Left forelimb (tissue), 1 donor: Measurements from ENCODE around the gene C17orf113.
"Not testable (repeated sequence)": the region's sequence is repeated elsewhere in the genome, so short reads cannot be mapped to it uniquely, and the experiment has no call there.

Source experiments
- DNase-seq: peaks from one replicate; pipeline ENCODE4 v3.0.0-alpha.2; 2018; ENCODE audit warnings: low spot score

C17orf113 gene

GRCh38 chr17:42041619-42042018 is 8.8 kb downstream of the C17orf113 start:
- DNase-seq: no peak

DNA sequence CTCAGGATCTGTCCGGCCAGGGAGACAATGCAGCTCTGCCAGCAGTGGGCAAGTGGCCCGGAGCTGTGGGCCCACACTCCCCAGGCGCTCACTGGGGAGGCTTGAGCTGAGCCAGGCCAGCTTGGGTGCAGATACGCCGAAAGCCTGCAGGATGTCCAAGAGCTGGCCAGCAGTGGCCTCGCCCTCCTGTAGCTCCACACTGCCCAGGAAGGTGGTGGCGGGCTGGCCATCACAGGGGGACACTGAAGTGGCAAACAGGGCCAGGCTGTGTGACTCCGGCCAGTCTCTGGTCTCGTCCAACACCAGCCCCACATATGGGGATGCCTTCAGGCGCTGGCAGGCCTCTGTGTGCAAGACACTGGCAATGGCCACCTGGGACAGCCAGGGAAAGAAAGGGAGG is 9.6 kb downstream of the C17orf113 start:
- DNase-seq: no peak

- no peak for DNase-seq
These were observed 10.3 kb downstream of the C17orf113 start for GRCh38 chr17:42039794-42040763.

GRCh38 chr17:42038221-42038973 is 12.0 kb downstream of the C17orf113 start:
- no peak for DNase-seq

DNA sequence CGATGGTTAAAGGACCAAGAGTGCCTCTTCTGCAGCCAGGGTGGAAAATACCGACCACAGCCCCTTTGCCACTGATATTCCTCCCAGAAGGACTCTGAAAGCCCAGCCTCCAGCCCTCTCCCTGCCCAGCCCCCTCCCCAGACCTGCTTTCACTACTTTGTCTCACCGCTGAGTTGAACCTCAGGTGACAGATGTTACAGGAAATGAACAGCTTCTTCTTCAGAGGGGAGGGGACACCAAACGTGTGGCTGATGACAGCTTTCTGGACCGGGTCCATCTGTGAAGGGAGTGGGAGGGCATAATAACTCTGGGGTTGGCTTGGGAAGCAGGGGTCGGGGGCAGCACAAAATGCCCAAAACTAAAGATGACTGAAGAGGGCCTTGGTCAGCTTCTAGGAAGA is 16.3 kb downstream of the C17orf113 start:
- DNase-seq: no peak

DNA sequence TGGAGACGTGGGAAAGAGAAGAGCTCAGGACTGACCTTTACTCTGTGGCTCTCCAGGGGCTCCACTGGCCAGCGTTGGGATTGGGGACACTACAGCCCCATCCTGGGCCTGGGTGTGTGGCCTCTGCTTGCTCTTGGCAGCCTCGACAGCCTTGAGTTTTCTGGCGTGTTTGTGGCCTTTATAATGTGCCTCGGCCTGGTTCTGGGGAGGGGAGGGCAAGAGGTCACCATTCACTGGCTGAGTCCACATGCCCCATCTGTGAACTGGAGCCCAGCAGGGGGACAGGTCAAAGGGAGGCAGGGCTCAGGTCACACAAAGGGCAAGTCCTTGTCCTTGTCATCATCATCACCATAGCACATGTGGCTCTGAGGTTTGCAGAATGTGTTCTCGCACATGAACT is 18.8 kb downstream of the C17orf113 start:
- DNase-seq: no peak

DNA sequence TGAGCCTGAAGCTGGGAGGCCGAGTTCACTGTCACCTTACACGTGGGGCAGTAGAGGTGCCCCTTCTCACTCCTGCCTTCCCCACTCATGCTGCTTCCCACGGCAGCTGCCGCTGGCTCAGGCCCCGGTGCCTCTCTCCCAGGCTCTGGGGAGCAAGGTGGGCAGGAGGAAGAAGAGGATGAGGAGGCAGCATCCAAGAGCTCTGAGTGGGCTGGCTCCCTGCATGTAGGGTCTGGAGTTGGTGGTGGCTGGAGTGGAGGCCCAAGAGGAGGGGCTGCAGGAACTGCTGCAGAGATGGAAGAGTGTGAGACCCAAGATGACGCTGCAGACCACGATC is 21.6 kb downstream of the C17orf113 start:
- DNase-seq: no peak

DNA sequence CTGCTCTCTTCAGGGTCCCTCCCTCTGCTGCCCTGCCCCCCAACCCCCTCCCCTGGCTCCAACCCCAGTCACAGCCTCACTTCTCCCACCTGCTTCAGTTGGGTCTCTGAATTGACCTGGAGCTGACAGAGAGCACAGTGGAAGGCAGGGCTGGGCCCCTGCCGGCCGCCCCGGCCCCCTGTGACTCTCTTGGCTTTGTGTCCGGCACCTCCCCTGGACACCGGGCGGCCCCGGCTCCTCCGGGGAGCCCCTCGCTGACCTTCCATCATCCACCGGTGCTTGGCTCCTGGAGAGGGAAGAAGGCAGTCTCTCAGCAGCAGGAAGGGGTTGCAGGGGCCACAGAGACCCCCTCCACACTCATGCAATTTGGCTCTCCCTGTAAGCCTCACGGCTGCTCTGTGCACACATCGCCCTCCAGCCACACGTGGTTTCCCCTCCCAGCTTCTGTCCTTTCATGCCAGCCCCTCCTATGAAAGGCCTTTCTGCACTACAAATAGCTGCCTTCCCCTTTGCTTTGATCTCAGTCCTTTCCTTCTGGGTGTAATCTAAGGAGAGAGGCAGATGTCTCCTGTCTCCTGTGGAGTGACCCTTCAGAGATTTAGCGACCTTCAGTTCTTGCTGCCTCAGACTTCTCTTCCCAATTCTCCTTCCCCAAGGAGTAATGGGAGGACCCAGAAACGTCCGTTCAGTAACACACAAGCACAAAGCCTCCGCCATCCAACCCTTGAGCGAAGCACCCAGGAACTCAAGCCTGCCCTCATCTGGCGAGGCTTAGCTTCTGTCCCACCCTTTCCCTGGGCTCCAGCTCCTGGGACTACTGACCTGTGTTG is 22.2 kb downstream of the C17orf113 start:
- no peak for DNase-seq

DNA sequence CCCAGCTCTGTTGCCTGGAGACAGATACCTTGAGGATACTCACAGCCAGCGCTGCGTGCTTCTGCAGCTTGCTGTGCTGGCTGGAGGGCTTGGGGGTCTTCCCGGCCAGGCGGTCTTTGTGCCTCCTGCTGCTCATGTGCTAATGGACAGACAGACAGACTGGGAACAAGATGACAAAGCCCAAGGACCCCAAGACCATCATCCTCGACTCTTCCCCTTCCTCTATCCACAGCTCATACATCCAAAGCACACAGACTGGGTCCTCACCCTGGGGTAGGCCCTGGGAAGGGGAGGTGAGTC is 22.9 kb downstream of the C17orf113 start:
- no peak for DNase-seq

DNA sequence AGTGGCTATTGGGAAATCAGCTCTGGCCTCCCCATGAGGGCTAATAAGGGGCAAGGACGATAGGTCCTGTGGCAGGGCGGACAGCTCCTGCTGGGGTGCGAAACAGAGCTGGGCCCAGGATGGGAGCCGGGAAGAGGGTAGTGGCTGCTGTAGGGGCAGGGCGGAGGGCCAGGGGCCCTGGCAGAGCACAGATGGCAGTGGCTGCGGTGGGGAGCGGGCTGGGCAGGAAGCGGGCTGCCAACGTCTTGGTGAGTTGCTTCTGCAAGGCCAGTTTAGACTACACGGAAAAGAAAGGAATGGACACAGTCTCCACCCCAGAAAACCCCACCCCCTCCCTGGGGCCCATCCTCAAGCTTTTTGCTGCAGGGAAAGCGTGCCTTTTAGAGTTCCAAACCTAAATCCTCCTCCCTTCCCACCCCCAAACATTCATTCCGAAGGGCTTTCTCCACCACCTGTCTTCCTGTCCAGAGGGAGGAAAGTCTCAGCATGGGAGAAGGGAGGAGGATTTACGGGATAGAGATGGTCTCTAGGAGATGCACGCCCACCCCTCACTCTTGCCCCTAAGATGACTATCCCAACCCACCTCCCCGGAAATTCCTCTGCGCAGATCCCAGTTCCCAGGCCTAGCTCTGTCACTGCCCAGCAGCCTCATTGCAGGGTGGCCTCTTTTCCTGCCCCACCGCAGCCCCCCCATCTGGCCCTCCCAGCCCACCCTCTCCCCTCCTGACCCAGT is 23.4 kb downstream of the C17orf113 start:
- DNase-seq: no peak

DNA sequence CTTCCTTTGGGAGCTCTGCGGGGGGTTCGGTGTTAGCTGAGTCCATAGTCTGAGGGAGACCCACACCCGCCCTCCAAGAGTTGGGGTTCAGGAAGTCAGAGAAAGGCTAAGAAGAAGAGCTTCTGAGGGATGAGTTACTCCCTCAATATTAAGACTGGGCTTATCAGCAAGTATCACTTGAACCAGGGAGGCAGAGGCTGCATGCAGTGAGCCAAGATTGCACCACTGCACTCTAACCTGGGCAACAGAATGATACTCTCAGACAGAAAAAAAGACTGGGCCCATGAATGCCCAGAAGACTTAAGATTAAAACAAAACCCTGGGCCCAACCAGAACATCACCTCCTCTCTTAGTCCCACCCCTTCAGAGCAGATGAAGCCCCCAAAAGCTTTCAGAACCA is 24.5 kb downstream of the C17orf113 start:
- no peak for DNase-seq

DNA sequence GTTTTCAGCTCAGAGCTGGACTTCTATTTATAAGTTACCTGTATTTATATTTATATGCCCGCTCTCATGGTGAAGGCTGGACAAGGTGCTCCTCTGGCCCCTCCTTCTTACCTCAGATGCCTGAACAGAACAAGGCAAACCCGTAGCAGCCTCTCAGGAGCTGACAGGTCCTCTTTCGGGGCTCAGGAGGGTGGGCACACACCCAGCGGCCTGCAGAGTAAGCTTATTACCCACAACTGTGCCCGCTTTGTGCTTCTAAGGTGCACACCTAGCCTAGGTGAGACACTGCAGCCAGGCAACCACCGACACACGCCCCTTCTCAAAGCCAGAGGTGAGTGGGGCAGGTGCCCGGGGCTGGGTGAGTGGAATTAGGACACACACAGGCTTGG is 25.2 kb downstream of the C17orf113 start:
- no peak for DNase-seq

DNA sequence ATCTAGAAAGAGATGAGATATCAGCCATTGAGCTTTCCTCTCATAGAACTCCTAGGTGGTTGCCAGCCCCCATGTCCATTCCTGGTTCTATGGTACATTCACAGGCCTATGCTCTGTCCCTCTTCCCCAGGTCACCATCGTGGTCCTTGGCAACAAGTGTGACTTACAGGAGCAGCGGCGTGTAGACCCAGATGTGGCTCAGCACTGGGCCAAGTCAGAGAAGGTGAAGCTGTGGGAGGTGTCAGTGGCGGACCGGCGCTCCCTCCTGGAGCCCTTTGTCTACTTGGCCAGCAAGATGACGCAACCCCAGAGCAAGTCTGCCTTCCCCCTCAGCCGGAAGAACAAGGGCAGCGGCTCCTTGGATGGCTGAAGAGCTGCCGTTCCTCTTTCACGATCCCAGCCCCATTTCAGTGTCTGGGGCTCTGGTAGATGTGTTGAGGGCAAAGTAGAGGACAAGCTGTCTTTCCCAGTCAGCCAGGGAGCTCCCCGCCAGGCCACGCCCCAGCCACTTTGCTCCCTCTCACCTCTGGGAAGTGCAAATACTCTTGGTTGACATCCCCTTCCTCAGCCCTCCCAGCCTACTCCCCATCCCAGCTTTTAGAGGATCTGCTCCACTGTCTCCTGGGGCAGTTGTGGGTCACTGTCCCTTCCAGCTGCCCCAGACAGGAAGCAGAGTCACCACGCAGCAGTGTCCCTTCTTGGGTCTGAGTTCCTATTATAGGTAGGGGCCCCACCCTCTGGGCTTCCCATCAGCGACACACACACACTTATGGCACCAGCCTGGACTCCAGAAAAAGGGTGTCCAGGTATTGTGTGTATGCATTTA is 26.7 kb downstream of the C17orf113 start:
- DNase-seq: no peak

- DNase-seq: not testable (repeated sequence)
These were observed 29.6 kb downstream of the C17orf113 start for GRCh38 chr17:42020845-42021244.

DNA sequence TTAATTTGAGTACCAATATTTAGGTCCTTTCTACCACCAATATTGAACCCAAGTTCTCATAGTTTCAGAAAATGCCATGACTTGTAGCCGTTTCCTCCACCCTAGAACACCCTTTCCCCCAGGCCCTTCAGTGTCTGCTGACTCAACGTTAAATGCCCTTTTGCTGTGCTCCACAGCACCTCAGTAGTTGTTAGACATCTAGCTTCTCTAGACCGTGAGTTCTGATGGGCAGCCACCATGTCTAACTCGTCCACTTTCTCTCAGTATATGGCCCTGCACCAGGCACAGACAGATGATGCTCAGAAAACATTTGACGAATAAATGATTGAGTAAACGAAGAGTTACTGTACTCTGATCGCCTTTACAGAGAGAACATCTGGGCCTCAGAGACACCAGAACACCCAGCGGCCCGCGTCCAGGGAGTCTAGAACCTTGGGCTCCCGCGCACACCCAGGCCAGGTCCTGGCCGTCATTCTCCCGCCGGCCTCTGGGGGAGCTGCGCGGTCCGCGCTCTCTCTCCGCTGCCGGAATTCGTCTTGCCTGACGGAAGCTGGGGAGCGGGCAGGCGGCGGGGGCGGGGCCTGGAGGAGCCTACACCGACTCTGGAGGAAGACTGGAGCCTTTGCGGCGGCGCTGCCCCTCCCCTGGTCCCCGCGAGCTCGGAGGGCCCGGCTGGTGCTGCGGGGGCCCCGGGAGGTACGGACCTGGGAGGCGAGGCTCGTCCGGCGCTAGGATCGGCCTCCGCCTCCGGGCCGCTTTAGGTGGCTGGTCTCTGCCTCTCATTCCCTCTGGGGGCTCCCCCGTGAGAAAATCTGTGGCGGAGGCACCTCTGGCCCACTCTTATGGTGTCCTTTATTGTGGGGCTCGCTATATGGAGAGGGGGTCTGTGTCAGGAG is 30.6 kb downstream of the C17orf113 start, which contains the start of gene NKIRAS2:
NKIRAS2 (plus strand) TSS at position 582 of the 896 bp plus-strand sequence. CDS start 1,488 bp downstream, outside the sequence.
- DNase-seq: peak; percentile 95

DNA sequence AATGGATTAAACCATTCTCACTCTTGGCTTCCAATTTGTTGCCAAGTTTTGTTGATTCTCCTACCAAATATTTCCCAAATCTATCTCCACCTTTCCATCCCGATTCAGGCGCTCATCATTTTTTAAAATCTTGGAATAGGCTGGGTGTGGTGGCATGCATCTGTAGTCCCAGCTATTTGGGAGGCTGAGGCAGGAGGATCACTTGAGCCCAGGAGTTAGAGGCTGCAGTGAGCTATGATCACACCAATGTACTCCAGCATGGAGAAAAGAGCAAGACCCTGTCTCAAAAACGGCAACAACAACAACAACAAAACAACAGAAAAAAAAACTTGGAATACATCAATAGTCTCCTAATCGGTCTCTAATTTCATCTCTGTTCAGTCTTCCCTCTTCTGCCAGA is 31.4 kb downstream of the C17orf113 start:
- no peak for DNase-seq

DNA sequence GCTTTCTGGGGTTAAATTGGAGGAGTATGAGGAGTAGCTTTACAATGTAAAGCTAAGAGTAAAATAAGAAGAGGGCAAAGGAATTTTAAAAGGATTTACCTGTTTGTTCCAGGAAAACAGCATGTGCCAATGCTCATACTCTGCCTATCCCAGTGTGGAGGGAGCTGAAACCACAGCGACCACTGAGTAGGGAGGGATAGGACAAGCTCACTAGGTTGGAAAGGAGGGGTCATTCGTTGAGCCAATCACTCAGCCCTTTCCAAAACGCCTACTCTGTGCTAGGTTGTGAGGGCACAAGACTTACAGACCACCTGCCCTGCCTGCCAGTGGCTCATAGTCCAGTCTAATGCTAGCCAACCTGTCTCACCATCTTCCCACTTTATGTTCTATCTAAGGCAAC is 32.1 kb downstream of the C17orf113 start:
- DNase-seq: no peak

GRCh38 chr17:42017866-42018200 is 32.6 kb downstream of the C17orf113 start:
- DNase-seq: no peak

- peak; percentile 95 for DNase-seq
These were observed 33.2 kb downstream of the C17orf113 start, which contains the start of gene DNAJC7 for GRCh38 chr17:42016941-42017865. Gene DNAJC7, minus strand, starts transcription at chr17:42017439. Its CDS starts 23 bp downstream, at chr17:42017416.
